Skeletal muscle cell (primary cell): ENCODE measurements around the gene KCNS3.
A peak's percentile ranks its signal among the peaks of the same experiment; 100 is the strongest.
"Not testable (repeated sequence)": the region's sequence is repeated elsewhere in the genome, so short reads cannot be mapped to it uniquely, and the experiment has no call there.

ENCODE experiments used
- DNase-seq: peaks from one replicate; pipeline ENCODE4 v3.0.0-alpha.2; 2010; ENCODE audit warnings: low read depth
- H3K4me3 ChIP-seq: 2 replicates; pipeline ENCODE4 v1.5.1; 2011; ENCODE audit warnings: low read depth, mild to moderate bottlenecking, control low read depth, low read length, moderate library complexity

Gene KCNS3

GRCh38 chr2:17935242-17935885 lies 56.9 kb downstream of the KCNS3 start:
- DNase-seq, result no peak
- H3K4me3 ChIP-seq, result no peak overlapping the region

- DNase-seq, result no peak
- no peak overlapping the region for H3K4me3 ChIP-seq
Observed at GRCh38 chr2:17936599-17936998, 58.1 kb downstream of the KCNS3 start.

GRCh38 chr2:17940091-17940630 lies 61.7 kb downstream of the KCNS3 start:
- DNase-seq, result no peak
- H3K4me3 ChIP-seq, result no peak overlapping the region

GRCh38 chr2:17943444-17943843 lies 65.0 kb downstream of the KCNS3 start:
- H3K4me3 ChIP-seq, result no peak overlapping the region
- no peak for DNase-seq

GRCh38 chr2:17947113-17947512 lies 68.6 kb downstream of the KCNS3 start:
- no peak for DNase-seq
- H3K4me3 ChIP-seq, result no peak overlapping the region

- DNase-seq, result no peak
- no peak overlapping the region for H3K4me3 ChIP-seq
Observed at GRCh38 chr2:17950006-17950405, 71.5 kb downstream of the KCNS3 start.

GRCh38 chr2:17951563-17951962 lies 73.1 kb downstream of the KCNS3 start:
- no peak for DNase-seq
- H3K4me3 ChIP-seq, result no peak overlapping the region

GRCh38 chr2:17958466-17959092 lies 80.1 kb downstream of the KCNS3 start:
- H3K4me3 ChIP-seq, result no peak overlapping the region
- DNase-seq, result no peak

- no peak overlapping the region for H3K4me3 ChIP-seq
- DNase-seq, result no peak
Observed at GRCh38 chr2:17959356-17959755, 80.9 kb downstream of the KCNS3 start.

GRCh38 chr2:17959833-17960232 lies 81.4 kb downstream of the KCNS3 start:
- DNase-seq, result no peak

GRCh38 chr2:17960925-17961324 lies 82.5 kb downstream of the KCNS3 start:
- no peak for DNase-seq
- H3K4me3 ChIP-seq, result no peak overlapping the region

More at GRCh38 chr2:17959833-17960232, 81.4 kb downstream of the KCNS3 start:
- no peak overlapping the region for H3K4me3 ChIP-seq

GRCh38 chr2:17961789-17962188 lies 83.3 kb downstream of the KCNS3 start:
- no peak for DNase-seq
- H3K4me3 ChIP-seq, result no peak overlapping the region

- peak; percentile 7 for DNase-seq
Observed at GRCh38 chr2:17962876-17963275, 84.4 kb downstream of the KCNS3 start.

GRCh38 chr2:17963571-17963970 lies 85.1 kb downstream of the KCNS3 start:
- not testable (repeated sequence) for DNase-seq

More at GRCh38 chr2:17962876-17963275, 84.4 kb downstream of the KCNS3 start:
- no peak overlapping the region for H3K4me3 ChIP-seq

GRCh38 chr2:17965196-17965595 lies 86.7 kb downstream of the KCNS3 start:
- DNase-seq, result no peak
- no peak overlapping the region for H3K4me3 ChIP-seq

More at GRCh38 chr2:17963571-17963970, 85.1 kb downstream of the KCNS3 start:
- not testable (repeated sequence) for H3K4me3 ChIP-seq

GRCh38 chr2:17966798-17967197 lies 88.3 kb downstream of the KCNS3 start:
- H3K4me3 ChIP-seq, result no peak overlapping the region

GRCh38 chr2:17969661-17970060 lies 91.2 kb downstream of the KCNS3 start:
- peak; percentile 8 for DNase-seq
- H3K4me3 ChIP-seq, result no peak overlapping the region

More at GRCh38 chr2:17966798-17967197, 88.3 kb downstream of the KCNS3 start:
- DNase-seq, result no peak

- no peak overlapping the region for H3K4me3 ChIP-seq
- DNase-seq, result no peak
Observed at GRCh38 chr2:17971531-17972125, 93.2 kb downstream of the KCNS3 start.

- H3K4me3 ChIP-seq, result no peak overlapping the region
- DNase-seq, result no peak
Observed at GRCh38 chr2:17972991-17973390, 94.5 kb downstream of the KCNS3 start.

- DNase-seq, result no peak
- H3K4me3 ChIP-seq, result no peak overlapping the region
Observed at GRCh38 chr2:17975401-17975800, 96.9 kb downstream of the KCNS3 start.
